Glomerular visceral epithelial cell (primary cell): ENCODE results near the gene PGAM2.

Experiments
- DNase-seq: peaks from one replicate; pipeline ENCODE4 v3.0.0-alpha.2; 2016; ENCODE audit errors: extremely low spot score

Gene PGAM2

GRCh38 chr7:44065431-44066110, at the start of gene PGAM2:
TSS of gene PGAM2 (minus strand) at chr7:44065567. CDS start at chr7:44065529, 38 bp downstream.
- no peak for DNase-seq

GRCh38 chr7:44114586-44115310, 49.4 kb upstream of the PGAM2 start:
- no peak for DNase-seq

- DNase-seq = no peak
These were observed 48.5 kb upstream of the PGAM2 start for GRCh38 chr7:44113764-44114354.

GRCh38 chr7:44112997-44113763, 47.8 kb upstream of the PGAM2 start:
- no peak for DNase-seq

GRCh38 chr7:44112231-44112996, 47.0 kb upstream of the PGAM2 start:
- DNase-seq = no peak

GRCh38 chr7:44111761-44112160, 46.4 kb upstream of the PGAM2 start:
- DNase-seq = no peak

GRCh38 chr7:44110719-44111635, 45.6 kb upstream of the PGAM2 start:
- DNase-seq = no peak

GRCh38 chr7:44109991-44110390, 44.6 kb upstream of the PGAM2 start:
- no peak for DNase-seq

GRCh38 chr7:44108768-44109750, 43.7 kb upstream of the PGAM2 start:
- DNase-seq = no peak

- no peak for DNase-seq
These were observed 42.8 kb upstream of the PGAM2 start for GRCh38 chr7:44107961-44108767.

GRCh38 chr7:44107116-44107960, 42.0 kb upstream of the PGAM2 start:
- DNase-seq = no peak

GRCh38 chr7:44106311-44107065, 41.1 kb upstream of the PGAM2 start:
- DNase-seq = no peak

GRCh38 chr7:44105832-44106231, 40.5 kb upstream of the PGAM2 start:
- no peak for DNase-seq

- DNase-seq = peak; percentile 77
These were observed 39.7 kb upstream of the PGAM2 start for GRCh38 chr7:44104860-44105771.
